SU-DHL-6 (cell line): ENCODE results near the gene DCDC2C.

Source experiments
- H2AFZ ChIP-seq: fragments of 200-600 bp; sonication (generic); 2 replicates; pipeline ENCODE4 v1.6.1; 2014; ENCODE audit warnings: low read depth, mild to moderate bottlenecking, moderate library complexity, mixed read lengths, antibody characterized with exemption, low read length; ENCODE audit not compliant: severe bottlenecking
- H3F3A ChIP-seq: fragments of 200-600 bp; shearing (Covaris generic); 2 replicates; pipeline ENCODE4 v1.6.0; 2016; ENCODE audit warnings: antibody characterized with exemption, mild to moderate bottlenecking; ENCODE audit not compliant: insufficient read depth
- H3K27ac ChIP-seq: fragments of 200-600 bp; sonication (generic); 2 replicates; pipeline ENCODE4 v1.5.1; 2016; ENCODE audit warnings: low read depth, mild to moderate bottlenecking, low read length, moderate library complexity, mixed read lengths
- H3K27me3 ChIP-seq: fragments of 200-600 bp; sonication (generic), shearing (Covaris generic); 2 replicates; pipeline ENCODE4 v1.6.0; 2014; ENCODE audit warnings: mild to moderate bottlenecking, low read length
- H3K36me3 ChIP-seq: fragments of 200-600 bp; sonication (generic); 2 replicates; pipeline ENCODE4 v1.6.1; 2014; ENCODE audit warnings: mild to moderate bottlenecking, low read length, mixed read lengths
- H3K4me2 ChIP-seq: fragments of 300-600, 200-600 bp; shearing (Covaris generic), sonication (generic); 2 replicates; pipeline ENCODE4 v1.6.0; 2014; ENCODE audit warnings: low read length, low read depth, mild to moderate bottlenecking; ENCODE audit not compliant: poor library complexity, severe bottlenecking
- H3K4me3 ChIP-seq: fragments of 200-600 bp; sonication (generic); 2 replicates; pipeline ENCODE4 v1.5.1; 2014; ENCODE audit warnings: antibody characterized with exemption, low read length, mild to moderate bottlenecking, mixed read lengths; ENCODE audit not compliant: insufficient read depth, poor library complexity, severe bottlenecking
- H3K79me2 ChIP-seq: fragments of 200-600 bp; sonication (generic); 2 replicates; pipeline ENCODE4 v1.6.1; 2014; ENCODE audit warnings: mild to moderate bottlenecking, low read length, moderate library complexity; ENCODE audit not compliant: insufficient read depth
- H3K9ac ChIP-seq: fragments of 200-600 bp; sonication (generic); 2 replicates; pipeline ENCODE4 v1.7.0; 2014; ENCODE audit warnings: mild to moderate bottlenecking, low read length
- H3K9me2 ChIP-seq: fragments of 200-600 bp; sonication (generic); replicated peaks from 2 replicates; pipeline ENCODE4 v1.6.1; 2014; ENCODE audit warnings: low read length; ENCODE audit not compliant: insufficient read depth
- H3K9me3 ChIP-seq: fragments of 200-600 bp; sonication (generic); 2 replicates; pipeline ENCODE4 v1.6.1; 2014; ENCODE audit warnings: low read length, mixed read lengths; ENCODE audit not compliant: insufficient read depth
- H4K20me1 ChIP-seq: fragments of 200-600 bp; sonication (generic); 2 replicates; pipeline ENCODE4 v1.6.1; 2014; ENCODE audit warnings: low read depth, mild to moderate bottlenecking, antibody characterized with exemption, low read length, moderate library complexity, mixed read lengths
- CTCF ChIP-seq: fragments of 200-600 bp; sonication (generic); IDR thresholded peaks from one replicate; pipeline ENCODE4 v1.5.1; 2017; ENCODE audit warnings: antibody characterized with exemption, mild to moderate bottlenecking, low read length, moderate library complexity; ENCODE audit not compliant: insufficient read depth, poor library complexity, severe bottlenecking
- EZH2phosphoT487 ChIP-seq: fragments of 200-600 bp; sonication (generic), shearing (Covaris generic); conservative IDR thresholded peaks from 2 replicates; pipeline ENCODE4 v1.6.1; 2018; ENCODE audit warnings: mild to moderate bottlenecking, antibody characterized with exemption, low read length, moderate library complexity, mixed read lengths

Gene DCDC2C

GRCh38 chr2:3678212-3678611 is 25.2 kb upstream of the DCDC2C start:
- no peak overlapping the region for H2AFZ ChIP-seq
- H4K20me1 ChIP-seq: no peaks in the 10 kb centered on the region
- H3K9ac ChIP-seq: no peak overlapping the region
- H3K4me3 ChIP-seq: no peak overlapping the region
- H3K79me2 ChIP-seq: no peaks in the 10 kb centered on the region
- H3K27ac ChIP-seq: no peak overlapping the region
- no peaks in the 10 kb centered on the region for H3K36me3 ChIP-seq
- no peaks in the 10 kb centered on the region for H3K27me3 ChIP-seq
- H3F3A ChIP-seq: no peaks in the 10 kb centered on the region
- TF ChIP-seq CTCF (no peak), EZH2phosphoT487 (no peak)
- no peak overlapping the region for H3K4me2 ChIP-seq
- H3K9me3 ChIP-seq: no peaks in the 10 kb centered on the region
- H3K9me2 ChIP-seq: no peaks in the 10 kb centered on the region

GRCh38 chr2:3679180-3679579 is 24.2 kb upstream of the DCDC2C start:
- no peaks in the 10 kb centered on the region for H3K27me3 ChIP-seq
- no peak overlapping the region for H2AFZ ChIP-seq
- no peaks in the 10 kb centered on the region for H3F3A ChIP-seq
- no peaks in the 10 kb centered on the region for H3K9me3 ChIP-seq
- no peaks in the 10 kb centered on the region for H3K36me3 ChIP-seq
- H3K79me2 ChIP-seq: no peaks in the 10 kb centered on the region
- H3K4me3 ChIP-seq: no peak overlapping the region
- TF ChIP-seq EZH2phosphoT487: no peak
- no peak for TF ChIP-seq CTCF
- H3K9ac ChIP-seq: no peak overlapping the region
- H3K9me2 ChIP-seq: no peaks in the 10 kb centered on the region
- H3K27ac ChIP-seq: no peak overlapping the region
- no peak overlapping the region for H3K4me2 ChIP-seq
- no peaks in the 10 kb centered on the region for H4K20me1 ChIP-seq

GRCh38 chr2:3679616-3680393 is 23.6 kb upstream of the DCDC2C start:
- no peaks in the 10 kb centered on the region for H4K20me1 ChIP-seq
- no peak overlapping the region for H3K4me2 ChIP-seq
- no peaks in the 10 kb centered on the region for H3K27me3 ChIP-seq
- no peak for TF ChIP-seq EZH2phosphoT487
- no peak for TF ChIP-seq CTCF
- no peak overlapping the region for H3K9ac ChIP-seq
- no peaks in the 10 kb centered on the region for H3F3A ChIP-seq
- H3K79me2 ChIP-seq: no peaks in the 10 kb centered on the region
- no peaks in the 10 kb centered on the region for H3K36me3 ChIP-seq
- no peak overlapping the region for H3K27ac ChIP-seq
- no peak overlapping the region for H3K4me3 ChIP-seq
- H2AFZ ChIP-seq: no peak overlapping the region
- no peaks in the 10 kb centered on the region for H3K9me3 ChIP-seq
- no peaks in the 10 kb centered on the region for H3K9me2 ChIP-seq
